ENCODE measurements around the gene DDR1. TPM values are rescaled to one million over a fixed set of nuclear protein-coding genes. Genes with fewer than 3 reads are reported as not detected.

DDR1 gene
- total RNA-seq, 1 experiment from 2014 or later: 258 TPM

DNA sequence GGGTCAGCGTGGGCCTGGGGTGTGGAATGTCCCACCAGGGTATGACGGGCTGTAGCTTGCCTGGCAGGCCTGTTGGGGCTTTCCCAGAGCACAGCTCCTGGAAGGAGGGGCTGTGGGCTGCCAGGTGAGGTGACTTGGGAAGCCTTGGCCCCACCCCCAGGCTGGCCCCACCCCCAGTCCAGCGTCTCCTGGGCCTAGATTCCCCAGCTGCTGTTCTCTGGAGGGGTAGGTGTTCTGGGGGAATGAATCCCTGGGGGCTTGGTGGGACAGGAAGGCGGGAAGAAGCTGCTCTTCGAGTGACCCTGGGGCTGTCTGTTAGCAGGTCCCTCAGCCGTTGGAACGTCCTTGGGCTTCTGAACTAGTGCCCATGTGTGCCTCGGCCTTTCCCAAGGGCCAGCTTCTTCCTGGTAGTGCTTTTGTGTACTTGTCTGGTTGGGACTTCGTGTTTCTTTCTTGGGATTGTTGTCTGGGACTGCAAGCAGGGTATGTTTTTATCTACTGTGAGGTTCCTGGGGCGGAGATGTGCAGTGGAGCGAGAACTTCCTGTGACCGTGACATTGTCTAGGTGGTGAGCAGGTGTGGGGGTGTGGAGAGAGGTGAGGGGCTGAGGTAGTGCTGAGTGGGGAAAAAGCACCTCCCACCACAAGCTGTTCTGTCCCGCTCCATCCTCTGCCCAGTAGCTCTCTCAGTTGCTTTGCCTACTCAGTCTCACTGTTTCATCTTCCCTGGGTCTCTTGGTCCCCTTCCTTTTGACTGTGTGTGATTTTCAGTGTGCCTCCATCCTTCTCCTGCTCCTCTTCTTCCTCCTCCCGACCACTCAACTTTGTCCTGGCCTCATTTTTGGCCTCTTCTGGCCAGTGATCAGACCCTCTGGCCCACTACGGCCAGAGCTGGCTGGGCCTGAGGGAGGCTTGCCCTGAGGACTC is 1.3 kb upstream of the DDR1 start:
- peak overlapping the region; percentile 94 to 97 (median 96) for H3K27ac Mint-ChIP-seq
- no peak overlapping the region for H3K56ac ChIP-seq (ENCODE audit: insufficient read length, low read depth, low read length)
- peaks cover 2 to 15% (median 4%) of the 10 kb centered on the region in 3 experiments; a peak in 6 of 7 replicates for H3K36me3 Mint-ChIP-seq (ENCODE audit: insufficient read depth in 1 of 3, low read depth in 3 of 3)
- WGBS (ENCODE audit: extremely low coverage, insufficient read length, low lambda C conversion rate): no CpG with 5 or more reads among the region's 15 CpGs
- H2BK20ac ChIP-seq (ENCODE audit: low read depth, low read length, poor library complexity, severe bottlenecking): no peak overlapping the region
- H2BK12ac ChIP-seq (ENCODE audit: insufficient read length, low read depth, low read length): no peak overlapping the region
- DNase-seq: peak; percentile 94
- no peaks in the 10 kb centered on the region; the same call in 1 of the 2 replicates for H3K27me3 Mint-ChIP-seq (ENCODE audit: low read depth)
- peak overlapping the region; percentile 24 for H2BK5ac ChIP-seq (ENCODE audit: insufficient read length, low read length)
- peaks cover 7% of the 10 kb centered on the region; the same call in 1 of the 2 replicates for H3K4me1 ChIP-seq (ENCODE audit: insufficient read depth, low read length)
- H3K9me3 ChIP-seq (ENCODE audit: control insufficient read depth, low read depth, low read length): no peaks in the 10 kb centered on the region
- H3K9ac ChIP-seq (ENCODE audit: extremely low read depth, insufficient read length, low read length): peak overlapping the region; percentile 68
- no peak overlapping the region for H4K91ac ChIP-seq (ENCODE audit: insufficient read length, low read depth, low read length)
- no peak overlapping the region for H2BK120ac ChIP-seq (ENCODE audit: low read depth, low read length, poor library complexity, severe bottlenecking)
- no peaks in the 10 kb centered on the region for H4K20me1 ChIP-seq (ENCODE audit: control insufficient read depth, insufficient read depth, insufficient read length)
- H4K5ac ChIP-seq (ENCODE audit: insufficient read length, low read depth, low read length): no peak overlapping the region
- H3K23ac ChIP-seq (ENCODE audit: insufficient read length, low read depth, low read length): no peak overlapping the region
- peaks cover 37% of the 10 kb centered on the region for H3K23me2 ChIP-seq (ENCODE audit: insufficient read length, low read depth, low read length, poor library complexity, severe bottlenecking)
- H3K4me3 Mint-ChIP-seq: peak overlapping the region; percentile 72 to 92
- H2AK5ac ChIP-seq (ENCODE audit: insufficient read length, low read length): no peak overlapping the region
- H3K18ac ChIP-seq (ENCODE audit: insufficient read length, low read depth, low read length): peak overlapping the region; percentile 39
- peaks cover 0 to 2% of the 10 kb centered on the region in 2 experiments; a peak in 1 of 5 replicates for H3K9me3 Mint-ChIP-seq
- no peak overlapping the region for H3T11ph ChIP-seq (ENCODE audit: low read length)
- peaks cover 74 to 76% of the 10 kb centered on the region in 2 experiments for H3K4me1 Mint-ChIP-seq
- H3K27ac ChIP-seq (ENCODE audit: insufficient read length, low read depth, low read length): no peak overlapping the region
- H3K4me2 ChIP-seq (ENCODE audit: insufficient read depth, insufficient read length, low read length): peak overlapping the region; percentile 95
- no peak overlapping the region for H3K4ac ChIP-seq (ENCODE audit: low read depth, low read length)
- TF ChIP-seq, protein P1, sequence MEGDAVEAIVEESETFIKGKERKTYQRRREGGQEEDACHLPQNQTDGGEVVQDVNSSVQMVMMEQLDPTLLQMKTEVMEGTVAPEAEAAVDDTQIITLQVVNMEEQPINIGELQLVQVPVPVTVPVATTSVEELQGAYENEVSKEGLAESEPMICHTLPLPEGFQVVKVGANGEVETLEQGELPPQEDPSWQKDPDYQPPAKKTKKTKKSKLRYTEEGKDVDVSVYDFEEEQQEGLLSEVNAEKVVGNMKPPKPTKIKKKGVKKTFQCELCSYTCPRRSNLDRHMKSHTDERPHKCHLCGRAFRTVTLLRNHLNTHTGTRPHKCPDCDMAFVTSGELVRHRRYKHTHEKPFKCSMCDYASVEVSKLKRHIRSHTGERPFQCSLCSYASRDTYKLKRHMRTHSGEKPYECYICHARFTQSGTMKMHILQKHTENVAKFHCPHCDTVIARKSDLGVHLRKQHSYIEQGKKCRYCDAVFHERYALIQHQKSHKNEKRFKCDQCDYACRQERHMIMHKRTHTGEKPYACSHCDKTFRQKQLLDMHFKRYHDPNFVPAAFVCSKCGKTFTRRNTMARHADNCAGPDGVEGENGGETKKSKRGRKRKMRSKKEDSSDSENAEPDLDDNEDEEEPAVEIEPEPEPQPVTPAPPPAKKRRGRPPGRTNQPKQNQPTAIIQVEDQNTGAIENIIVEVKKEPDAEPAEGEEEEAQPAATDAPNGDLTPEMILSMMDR (conservative IDR thresholded peaks at IDR 0.05): no peak
- H3K14ac ChIP-seq (ENCODE audit: insufficient read depth, low read length): peak overlapping the region; percentile 45
- H2AFZ ChIP-seq (ENCODE audit: low read length): no peak overlapping the region
- peaks cover 16% of the 10 kb centered on the region; the same call in 1 of the 2 replicates for H3K79me2 ChIP-seq (ENCODE audit: insufficient read depth, low read length)
- H3K27me3 ChIP-seq (ENCODE audit: insufficient read depth, low read length): no peaks in the 10 kb centered on the region
- H3K79me1 ChIP-seq (ENCODE audit: insufficient read depth, low read depth, low read length, poor library complexity, severe bottlenecking): no peaks in the 10 kb centered on the region
- H4K8ac ChIP-seq (replicated peaks; ENCODE audit: insufficient read length, low read depth, low read length): no peak overlapping the region
- no peak overlapping the region for H2BK15ac ChIP-seq (ENCODE audit: low read depth, low read length)

Measured in H9 (cell line).